BJ (cell line): Measurements from ENCODE around the gene AUH. TPM values are rescaled to one million over a fixed set of nuclear protein-coding genes. Genes with fewer than 3 reads are reported as not detected.

Experiments
- CTCF ChIA-PET: fragments of 350-600 bp; formaldehyde crosslinking; extraction: SDS; loops from one replicate; lab custom pipeline; 2021; ENCODE audit warnings: antibody characterized with exemption, inconsistent platforms; lab: Yijun Ruan, JAX
- POLR2A ChIA-PET: fragments of 300-600 bp; sonication (Branson Sonifier 250); formaldehyde crosslinking; extraction: SDS; loops from one replicate; lab custom pipeline; 2021; ENCODE audit warnings: antibody characterized with exemption; lab: Charles Lee
- DNase-seq: peaks from one replicate; pipeline ENCODE4 v3.0.0-alpha.2; 2011; ENCODE audit warnings: low read depth
- H3K27me3 ChIP-seq: 2 replicates; pipeline ENCODE4 v1.6.0; 2011; ENCODE audit warnings: low read length; ENCODE audit not compliant: control insufficient read depth, insufficient read depth
- H3K36me3 ChIP-seq: 2 replicates; pipeline ENCODE4 v1.5.1; 2011; ENCODE audit warnings: low read length; ENCODE audit not compliant: control insufficient read depth, insufficient read depth
- H3K4me3 ChIP-seq: 2 replicates; pipeline ENCODE4 v1.5.1; 2011; ENCODE audit warnings: low read depth, mild to moderate bottlenecking, control low read depth, low read length
- polyA plus RNA-seq: library from polyadenylated mRNA; depleted of rRNA; stranded (reverse); fragments of >200 nt; gene quantifications from 2 replicates; pipeline ENCODE4 v1.2.3, GENCODE V29; 2011
- TF ChIP-seq, protein P1 (sequence below): IDR thresholded peaks from 2 replicates; pipeline ENCODE4 v1.5.1; 2011; ENCODE audit warnings: low read depth, mild to moderate bottlenecking, control low read depth, inconsistent platforms, low read length, moderate library complexity; ENCODE audit not compliant: insufficient read depth

AUH gene
- polyA plus RNA-seq, 1 experiment, result 4.1 TPM

DNA sequence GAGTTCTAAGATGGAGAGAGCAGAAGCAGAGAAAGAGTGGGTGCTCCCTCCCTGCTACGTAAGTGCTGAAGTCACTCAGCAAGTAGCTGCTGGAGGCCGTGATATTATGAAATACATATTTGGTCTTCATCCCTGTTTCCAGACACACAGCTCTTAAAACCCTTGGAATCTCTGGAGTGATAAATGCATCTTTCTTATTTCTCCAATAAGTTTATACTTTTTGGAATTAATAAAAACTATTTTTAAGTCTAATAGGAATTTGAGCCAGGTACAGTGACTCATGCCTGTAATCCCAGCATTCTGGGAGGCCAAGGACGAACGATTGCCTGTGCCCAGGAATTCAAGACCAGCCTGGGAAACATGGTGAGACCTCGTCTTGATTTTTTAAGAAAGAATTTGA, 60.6 kb downstream of the AUH start:
- no peak overlapping the region for H3K4me3 ChIP-seq
- no peak for DNase-seq
- TF ChIP-seq, protein P1, sequence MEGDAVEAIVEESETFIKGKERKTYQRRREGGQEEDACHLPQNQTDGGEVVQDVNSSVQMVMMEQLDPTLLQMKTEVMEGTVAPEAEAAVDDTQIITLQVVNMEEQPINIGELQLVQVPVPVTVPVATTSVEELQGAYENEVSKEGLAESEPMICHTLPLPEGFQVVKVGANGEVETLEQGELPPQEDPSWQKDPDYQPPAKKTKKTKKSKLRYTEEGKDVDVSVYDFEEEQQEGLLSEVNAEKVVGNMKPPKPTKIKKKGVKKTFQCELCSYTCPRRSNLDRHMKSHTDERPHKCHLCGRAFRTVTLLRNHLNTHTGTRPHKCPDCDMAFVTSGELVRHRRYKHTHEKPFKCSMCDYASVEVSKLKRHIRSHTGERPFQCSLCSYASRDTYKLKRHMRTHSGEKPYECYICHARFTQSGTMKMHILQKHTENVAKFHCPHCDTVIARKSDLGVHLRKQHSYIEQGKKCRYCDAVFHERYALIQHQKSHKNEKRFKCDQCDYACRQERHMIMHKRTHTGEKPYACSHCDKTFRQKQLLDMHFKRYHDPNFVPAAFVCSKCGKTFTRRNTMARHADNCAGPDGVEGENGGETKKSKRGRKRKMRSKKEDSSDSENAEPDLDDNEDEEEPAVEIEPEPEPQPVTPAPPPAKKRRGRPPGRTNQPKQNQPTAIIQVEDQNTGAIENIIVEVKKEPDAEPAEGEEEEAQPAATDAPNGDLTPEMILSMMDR, result no peak
- POLR2A ChIA-PET, result no interaction called here
- H3K36me3 ChIP-seq, result peaks cover 2% of the 10 kb centered on the region; the same call in 1 of the 2 replicates
- H3K27me3 ChIP-seq, result no peaks in the 10 kb centered on the region
- CTCF ChIA-PET, result interaction anchor here (1.1 kb wide), 1 partner anchor 123 kb away, joined by 3 read pairs; the partner anchor contains the start of gene NFIL3

DNA sequence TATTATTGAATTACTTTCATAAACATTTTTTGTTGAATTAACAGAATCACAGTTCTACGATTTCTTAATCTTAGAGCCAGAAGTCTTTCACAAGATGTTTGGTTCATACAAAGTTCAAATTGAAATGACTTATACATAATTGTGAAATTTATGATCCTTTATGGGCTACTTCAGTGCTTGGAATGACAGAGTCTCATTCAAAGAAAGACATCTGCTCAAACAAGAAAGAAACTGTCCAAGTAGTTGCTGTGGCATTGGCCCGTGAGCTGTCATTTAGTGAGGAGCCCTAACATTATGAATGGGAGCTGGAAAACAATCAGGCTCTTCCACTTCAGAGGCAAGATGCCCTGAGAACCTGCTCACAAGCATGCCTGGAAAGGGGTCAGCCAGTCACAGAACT, 63.4 kb downstream of the AUH start:
- TF ChIP-seq, protein P1, result no peak
- no peaks in the 10 kb centered on the region for H3K27me3 ChIP-seq
- POLR2A ChIA-PET, result no interaction called here
- peaks cover 2% of the 10 kb centered on the region for H3K36me3 ChIP-seq
- no peak overlapping the region for H3K4me3 ChIP-seq
- no peak for DNase-seq
- CTCF ChIA-PET, result interaction anchor here (1.0 kb wide), 1 partner anchor 101 kb away, joined by 3 read pairs; no protein-coding TSS in a partner anchor

DNA sequence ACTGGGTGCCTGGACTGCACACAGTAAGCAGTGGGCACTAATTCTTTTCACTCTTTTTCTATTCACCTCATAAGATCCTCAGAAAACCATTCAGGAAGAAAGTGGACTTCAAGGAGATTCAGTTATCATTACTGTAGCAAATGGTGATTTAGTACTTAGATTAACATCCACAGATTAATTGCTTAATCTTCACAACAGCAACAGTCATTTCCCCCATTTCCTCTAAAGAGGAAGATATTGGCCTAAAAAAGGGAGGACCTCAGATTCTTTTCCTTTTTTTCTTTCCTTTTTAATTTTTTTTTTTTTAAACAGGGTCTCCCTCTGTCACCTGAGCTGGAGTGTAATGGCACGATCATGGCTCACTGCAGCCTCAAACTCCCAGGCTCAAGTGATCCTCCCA, 64.4 kb downstream of the AUH start:
- no peak for DNase-seq
- ChIA-PET POLR2A (no interaction called here), CTCF (no interaction called here)
- peaks cover 2% of the 10 kb centered on the region for H3K36me3 ChIP-seq
- H3K27me3 ChIP-seq, result no peaks in the 10 kb centered on the region
- TF ChIP-seq, protein P1, result no peak
- H3K4me3 ChIP-seq, result no peak overlapping the region

DNA sequence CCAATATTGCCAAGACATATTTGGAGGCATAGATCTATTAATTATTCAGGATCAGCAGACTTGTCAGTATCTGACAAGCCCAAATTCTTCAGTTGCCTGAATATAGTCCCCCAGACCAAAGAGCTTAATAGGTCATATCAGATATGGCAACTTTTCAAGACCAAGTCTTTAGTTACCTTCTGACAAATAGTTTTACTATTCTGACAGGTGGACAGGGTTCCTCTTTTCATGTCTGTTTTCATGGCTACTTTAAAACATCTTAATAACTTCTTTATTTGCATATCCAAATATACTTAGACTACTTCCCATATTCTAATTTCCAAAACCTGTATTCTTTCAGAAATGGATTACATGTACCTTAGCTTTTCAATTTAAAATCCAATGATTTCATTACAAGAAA, 65.4 kb downstream of the AUH start:
- TF ChIP-seq, protein P1, result no peak
- CTCF ChIA-PET, result no interaction called here
- peaks cover 2% of the 10 kb centered on the region for H3K36me3 ChIP-seq
- no peak overlapping the region for H3K4me3 ChIP-seq
- no peak for DNase-seq
- POLR2A ChIA-PET, result no interaction called here
- no peaks in the 10 kb centered on the region for H3K27me3 ChIP-seq

DNA sequence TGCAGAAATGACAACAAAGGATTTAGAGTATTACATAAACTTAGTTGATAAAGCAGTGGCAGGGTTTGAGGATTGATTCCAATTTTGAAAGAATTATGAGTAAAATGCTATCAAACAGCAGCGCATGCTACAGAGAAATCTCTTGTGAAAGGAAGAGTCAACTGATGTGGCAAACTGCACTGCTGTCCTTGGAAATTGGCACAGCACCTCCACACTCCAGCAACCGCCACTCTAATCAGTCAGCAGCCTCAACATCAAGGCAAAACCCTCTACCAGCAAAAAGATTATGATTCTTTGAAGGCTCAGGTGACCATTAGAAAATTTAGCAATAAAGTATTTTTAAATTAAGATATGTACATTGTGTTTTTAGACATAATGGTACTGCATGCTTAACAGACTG, 66.4 kb downstream of the AUH start:
- TF ChIP-seq, protein P1, result no peak
- DNase-seq, result no peak
- POLR2A ChIA-PET, result no interaction called here
- CTCF ChIA-PET, result no interaction called here
- peaks cover 2% of the 10 kb centered on the region for H3K36me3 ChIP-seq
- H3K27me3 ChIP-seq, result no peaks in the 10 kb centered on the region
- H3K4me3 ChIP-seq, result no peak overlapping the region
